ENCODE results near the gene DPY19L2. TPM values are rescaled to one million over a fixed set of nuclear protein-coding genes. Genes with fewer than 3 reads are reported as not detected.
"Not testable (repeated sequence)": the region's sequence is repeated elsewhere in the genome, so short reads cannot be mapped to it uniquely, and the experiment has no call there.

Gene DPY19L2
- total and polyA plus RNA-seq, 2 donors: 2.5 to 20.7 TPM

- not testable (repeated sequence) for DNase-seq (ENCODE audit: low read depth in 6 of 9, low spot score in 9 of 9); H3K4me3 ChIP-seq (ENCODE audit: low read length in 2 of 2)
These were observed 1.6 kb upstream of the DPY19L2 start for GRCh38 chr12:63669936-63670335.

GRCh38 chr12:63669427-63669826 is 1.1 kb upstream of the DPY19L2 start:
- 62% methylated on average over 4 of the region's 8 CpGs for WGBS
- peaks cover 0 to 14% of the 10 kb centered on the region in 2 donors for H3K27me3 ChIP-seq (ENCODE audit: control insufficient read depth in 2 of 2, insufficient read depth in 1 of 2, low read length in 1 of 2)
- H3K4me3 ChIP-seq (ENCODE audit: low read length in 2 of 2); H3K4me1 ChIP-seq (ENCODE audit: control insufficient read depth in 2 of 2, insufficient read depth in 2 of 2, low read length in 2 of 2); H3K36me3 ChIP-seq (ENCODE audit: control insufficient read depth in 2 of 2, insufficient read depth in 2 of 2, low read length in 1 of 2); DNase-seq (ENCODE audit: low read depth in 6 of 9, low spot score in 9 of 9); H3K9me3 ChIP-seq (ENCODE audit: control insufficient read depth in 2 of 2, insufficient read depth in 1 of 2, low read length in 1 of 2); H3K27ac ChIP-seq (ENCODE audit: low read depth in 1 of 2, low read length in 1 of 2): not testable (repeated sequence)

More at GRCh38 chr12:63669936-63670335, 1.6 kb upstream of the DPY19L2 start:
- not testable (repeated sequence) for H3K36me3 ChIP-seq (ENCODE audit: control insufficient read depth in 2 of 2, insufficient read depth in 2 of 2, low read length in 1 of 2); H3K9me3 ChIP-seq (ENCODE audit: control insufficient read depth in 2 of 2, insufficient read depth in 1 of 2, low read length in 1 of 2); H3K4me1 ChIP-seq (ENCODE audit: control insufficient read depth in 2 of 2, insufficient read depth in 2 of 2, low read length in 2 of 2); H3K27ac ChIP-seq (ENCODE audit: low read depth in 1 of 2, low read length in 1 of 2)
- WGBS: 98% methylated on average over 1 of the region's 1 CpG
- H3K27me3 ChIP-seq (ENCODE audit: control insufficient read depth in 2 of 2, insufficient read depth in 1 of 2, low read length in 1 of 2): peaks cover 0 to 14% of the 10 kb centered on the region in 2 donors

GRCh38 chr12:63668800-63669365 is 590 bp upstream of the DPY19L2 start:
- H3K9me3 ChIP-seq (ENCODE audit: control insufficient read depth in 2 of 2, insufficient read depth in 1 of 2, low read length in 1 of 2); H3K36me3 ChIP-seq (ENCODE audit: control insufficient read depth in 2 of 2, insufficient read depth in 2 of 2, low read length in 1 of 2); H3K4me1 ChIP-seq (ENCODE audit: control insufficient read depth in 2 of 2, insufficient read depth in 2 of 2, low read length in 2 of 2): not testable (repeated sequence)
- under 1% methylated on average over 44 of the region's 44 CpGs for WGBS
- Histone ChIP-seq H3K27ac (ENCODE audit: low read depth in 1 of 2, low read length in 1 of 2) (peak overlapping the region in 1 of 2 donors; percentile 36), H3K27me3 (ENCODE audit: control insufficient read depth in 2 of 2, insufficient read depth in 1 of 2, low read length in 1 of 2) (peaks cover 0 to 14% of the 10 kb centered on the region in 2 donors), H3K4me3 (ENCODE audit: low read length in 2 of 2) (peak overlapping the region; percentile 64 to 71)
- peak in 5 of 9 donors; percentile 11 to 43 (median 22) for DNase-seq (ENCODE audit: low read depth in 6 of 9, low spot score in 9 of 9)

- DNase-seq (ENCODE audit: low read depth in 6 of 9, low spot score in 9 of 9); H3K9me3 ChIP-seq (ENCODE audit: control insufficient read depth in 2 of 2, insufficient read depth in 1 of 2, low read length in 1 of 2): not testable (repeated sequence)
- 89% methylated on average over 7 of the region's 7 CpGs for WGBS
These were observed 5.3 kb downstream of the DPY19L2 start for GRCh38 chr12:63663005-63663404.

GRCh38 chr12:63658501-63658900 is 9.8 kb downstream of the DPY19L2 start:
- H3K9me3 ChIP-seq (ENCODE audit: control insufficient read depth in 2 of 2, insufficient read depth in 1 of 2, low read length in 1 of 2); H3K27ac ChIP-seq (ENCODE audit: low read depth in 1 of 2, low read length in 1 of 2); H3K4me3 ChIP-seq (ENCODE audit: low read length in 2 of 2); H3K36me3 ChIP-seq (ENCODE audit: control insufficient read depth in 2 of 2, insufficient read depth in 2 of 2, low read length in 1 of 2); H3K27me3 ChIP-seq (ENCODE audit: control insufficient read depth in 2 of 2, insufficient read depth in 1 of 2, low read length in 1 of 2); DNase-seq (ENCODE audit: low read depth in 6 of 9, low spot score in 9 of 9); H3K4me1 ChIP-seq (ENCODE audit: control insufficient read depth in 2 of 2, insufficient read depth in 2 of 2, low read length in 2 of 2): not testable (repeated sequence)
- WGBS: 83% methylated on average over 3 of the region's 3 CpGs

More at GRCh38 chr12:63663005-63663404, 5.3 kb downstream of the DPY19L2 start:
- H3K27ac ChIP-seq (ENCODE audit: low read depth in 1 of 2, low read length in 1 of 2); H3K36me3 ChIP-seq (ENCODE audit: control insufficient read depth in 2 of 2, insufficient read depth in 2 of 2, low read length in 1 of 2); H3K4me1 ChIP-seq (ENCODE audit: control insufficient read depth in 2 of 2, insufficient read depth in 2 of 2, low read length in 2 of 2); H3K27me3 ChIP-seq (ENCODE audit: control insufficient read depth in 2 of 2, insufficient read depth in 1 of 2, low read length in 1 of 2); H3K4me3 ChIP-seq (ENCODE audit: low read length in 2 of 2): not testable (repeated sequence)

GRCh38 chr12:63656407-63656806 is 11.9 kb downstream of the DPY19L2 start:
- H3K4me3 ChIP-seq (ENCODE audit: low read length in 2 of 2); H3K9me3 ChIP-seq (ENCODE audit: control insufficient read depth in 2 of 2, insufficient read depth in 1 of 2, low read length in 1 of 2); H3K27me3 ChIP-seq (ENCODE audit: control insufficient read depth in 2 of 2, insufficient read depth in 1 of 2, low read length in 1 of 2); H3K4me1 ChIP-seq (ENCODE audit: control insufficient read depth in 2 of 2, insufficient read depth in 2 of 2, low read length in 2 of 2); DNase-seq (ENCODE audit: low read depth in 6 of 9, low spot score in 9 of 9); H3K36me3 ChIP-seq (ENCODE audit: control insufficient read depth in 2 of 2, insufficient read depth in 2 of 2, low read length in 1 of 2); H3K27ac ChIP-seq (ENCODE audit: low read depth in 1 of 2, low read length in 1 of 2): not testable (repeated sequence)
- WGBS: 96% methylated on average over 2 of the region's 2 CpGs

GRCh38 chr12:63655543-63656257 is 12.6 kb downstream of the DPY19L2 start:
- H3K27me3 ChIP-seq (ENCODE audit: control insufficient read depth in 2 of 2, insufficient read depth in 1 of 2, low read length in 1 of 2); H3K4me3 ChIP-seq (ENCODE audit: low read length in 2 of 2); DNase-seq (ENCODE audit: low read depth in 6 of 9, low spot score in 9 of 9); H3K36me3 ChIP-seq (ENCODE audit: control insufficient read depth in 2 of 2, insufficient read depth in 2 of 2, low read length in 1 of 2); H3K4me1 ChIP-seq (ENCODE audit: control insufficient read depth in 2 of 2, insufficient read depth in 2 of 2, low read length in 2 of 2); H3K9me3 ChIP-seq (ENCODE audit: control insufficient read depth in 2 of 2, insufficient read depth in 1 of 2, low read length in 1 of 2); H3K27ac ChIP-seq (ENCODE audit: low read depth in 1 of 2, low read length in 1 of 2): not testable (repeated sequence)
- WGBS: 75% methylated on average over 5 of the region's 5 CpGs

- WGBS: 38% methylated on average over 5 of the region's 5 CpGs
These were observed 13.8 kb downstream of the DPY19L2 start for GRCh38 chr12:63654481-63654880.

GRCh38 chr12:63649517-63649916 is 18.8 kb downstream of the DPY19L2 start:
- not testable (repeated sequence) for DNase-seq (ENCODE audit: low read depth in 6 of 9, low spot score in 9 of 9); H3K36me3 ChIP-seq (ENCODE audit: control insufficient read depth in 2 of 2, insufficient read depth in 2 of 2, low read length in 1 of 2); H3K27me3 ChIP-seq (ENCODE audit: control insufficient read depth in 2 of 2, insufficient read depth in 1 of 2, low read length in 1 of 2); H3K4me1 ChIP-seq (ENCODE audit: control insufficient read depth in 2 of 2, insufficient read depth in 2 of 2, low read length in 2 of 2); H3K27ac ChIP-seq (ENCODE audit: low read depth in 1 of 2, low read length in 1 of 2); H3K9me3 ChIP-seq (ENCODE audit: control insufficient read depth in 2 of 2, insufficient read depth in 1 of 2, low read length in 1 of 2); H3K4me3 ChIP-seq (ENCODE audit: low read length in 2 of 2)
- 96% methylated on average over 1 of the region's 1 CpG for WGBS

More at GRCh38 chr12:63654481-63654880, 13.8 kb downstream of the DPY19L2 start:
- not testable (repeated sequence) for H3K9me3 ChIP-seq (ENCODE audit: control insufficient read depth in 2 of 2, insufficient read depth in 1 of 2, low read length in 1 of 2); H3K27ac ChIP-seq (ENCODE audit: low read depth in 1 of 2, low read length in 1 of 2); H3K4me1 ChIP-seq (ENCODE audit: control insufficient read depth in 2 of 2, insufficient read depth in 2 of 2, low read length in 2 of 2); H3K36me3 ChIP-seq (ENCODE audit: control insufficient read depth in 2 of 2, insufficient read depth in 2 of 2, low read length in 1 of 2); DNase-seq (ENCODE audit: low read depth in 6 of 9, low spot score in 9 of 9); H3K4me3 ChIP-seq (ENCODE audit: low read length in 2 of 2); H3K27me3 ChIP-seq (ENCODE audit: control insufficient read depth in 2 of 2, insufficient read depth in 1 of 2, low read length in 1 of 2)

All from thymus (tissue), 11 donors.